ENCODE data around the gene RING1.

The RING1 gene

DNA sequence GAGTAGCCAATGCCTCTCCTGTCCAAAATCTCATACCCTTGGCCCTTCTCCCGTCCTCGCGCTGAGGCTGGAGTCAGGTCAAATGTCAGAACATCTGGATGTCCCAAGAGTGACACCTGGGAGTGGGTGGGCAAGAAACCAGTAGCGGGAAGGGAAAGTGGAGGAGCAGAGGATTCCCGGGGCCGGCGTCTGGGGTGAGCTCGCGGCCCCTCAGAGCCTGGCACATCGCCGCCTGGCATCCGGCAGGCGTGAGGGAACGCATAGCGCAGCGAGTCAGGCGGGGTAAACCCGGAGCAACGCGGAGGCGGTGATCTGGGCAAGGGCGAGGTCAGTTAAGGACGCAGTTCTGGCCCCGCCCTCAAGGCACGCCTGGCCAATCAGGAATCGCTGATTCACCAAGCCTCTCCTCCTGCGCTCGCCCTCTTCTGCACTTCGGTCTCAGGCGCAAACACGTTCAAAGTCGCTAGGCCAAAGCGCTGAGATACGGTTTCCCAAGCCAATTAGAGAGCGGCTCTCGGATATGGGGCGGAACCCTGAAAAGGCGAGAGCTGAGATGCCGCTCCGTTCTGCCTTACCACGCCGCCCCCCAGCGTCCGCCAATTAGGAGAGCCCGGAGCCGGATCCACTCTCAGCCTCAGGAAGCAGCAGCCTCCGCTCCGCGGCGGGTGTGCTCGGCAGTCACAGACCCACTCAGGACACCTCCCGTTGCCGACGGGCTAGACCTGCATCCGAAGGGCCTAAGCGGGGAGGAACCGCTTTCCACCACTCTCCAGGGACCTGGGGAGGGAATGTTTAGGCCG is 40.8 kb downstream of the RING1 start:
- TF ChIP-seq FOXM1 (IDR thresholded peaks at IDR 0.05; ENCODE audit: borderline replicate concordance, low read depth) = no peak
- TF ChIP-seq TAF1 (IDR thresholded peaks at IDR 0.05; ENCODE audit: low read depth) = peak; percentile 31; the same call in 1 of the 2 replicates
- peak; percentile 12; the same call in 1 of the 2 replicates for TF ChIP-seq RAD21 (IDR thresholded peaks at IDR 0.05; ENCODE audit: low read depth)
- TF ChIP-seq CEBPB (IDR thresholded peaks at IDR 0.05) = no peak
- peak; percentile 80 for TF ChIP-seq EGR1 (IDR thresholded peaks at IDR 0.05)
- peak; percentile 10; the same call in 1 of the 2 replicates for TF ChIP-seq CREB1 (IDR thresholded peaks at IDR 0.05; ENCODE audit: low read depth)
- TF ChIP-seq YY1 (IDR thresholded peaks at IDR 0.05; ENCODE audit: low read depth) = no peak
- TF ChIP-seq, protein P1, sequence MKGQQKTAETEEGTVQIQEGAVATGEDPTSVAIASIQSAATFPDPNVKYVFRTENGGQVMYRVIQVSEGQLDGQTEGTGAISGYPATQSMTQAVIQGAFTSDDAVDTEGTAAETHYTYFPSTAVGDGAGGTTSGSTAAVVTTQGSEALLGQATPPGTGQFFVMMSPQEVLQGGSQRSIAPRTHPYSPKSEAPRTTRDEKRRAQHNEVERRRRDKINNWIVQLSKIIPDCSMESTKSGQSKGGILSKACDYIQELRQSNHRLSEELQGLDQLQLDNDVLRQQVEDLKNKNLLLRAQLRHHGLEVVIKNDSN (IDR thresholded peaks at IDR 0.05) = peak; percentile 12; the same call in 1 of the 2 replicates
- TF ChIP-seq, protein P2, sequence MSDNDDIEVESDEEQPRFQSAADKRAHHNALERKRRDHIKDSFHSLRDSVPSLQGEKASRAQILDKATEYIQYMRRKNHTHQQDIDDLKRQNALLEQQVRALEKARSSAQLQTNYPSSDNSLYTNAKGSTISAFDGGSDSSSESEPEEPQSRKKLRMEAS (IDR thresholded peaks at IDR 0.05) = peak; percentile 47; the same call in 1 of the 2 replicates
- TF ChIP-seq ZBTB7A (IDR thresholded peaks at IDR 0.05; ENCODE audit: low read depth) = no peak
- peak; percentile 14; the same call in 1 of the 2 replicates for TF ChIP-seq TEAD4 (IDR thresholded peaks at IDR 0.05)

DNA sequence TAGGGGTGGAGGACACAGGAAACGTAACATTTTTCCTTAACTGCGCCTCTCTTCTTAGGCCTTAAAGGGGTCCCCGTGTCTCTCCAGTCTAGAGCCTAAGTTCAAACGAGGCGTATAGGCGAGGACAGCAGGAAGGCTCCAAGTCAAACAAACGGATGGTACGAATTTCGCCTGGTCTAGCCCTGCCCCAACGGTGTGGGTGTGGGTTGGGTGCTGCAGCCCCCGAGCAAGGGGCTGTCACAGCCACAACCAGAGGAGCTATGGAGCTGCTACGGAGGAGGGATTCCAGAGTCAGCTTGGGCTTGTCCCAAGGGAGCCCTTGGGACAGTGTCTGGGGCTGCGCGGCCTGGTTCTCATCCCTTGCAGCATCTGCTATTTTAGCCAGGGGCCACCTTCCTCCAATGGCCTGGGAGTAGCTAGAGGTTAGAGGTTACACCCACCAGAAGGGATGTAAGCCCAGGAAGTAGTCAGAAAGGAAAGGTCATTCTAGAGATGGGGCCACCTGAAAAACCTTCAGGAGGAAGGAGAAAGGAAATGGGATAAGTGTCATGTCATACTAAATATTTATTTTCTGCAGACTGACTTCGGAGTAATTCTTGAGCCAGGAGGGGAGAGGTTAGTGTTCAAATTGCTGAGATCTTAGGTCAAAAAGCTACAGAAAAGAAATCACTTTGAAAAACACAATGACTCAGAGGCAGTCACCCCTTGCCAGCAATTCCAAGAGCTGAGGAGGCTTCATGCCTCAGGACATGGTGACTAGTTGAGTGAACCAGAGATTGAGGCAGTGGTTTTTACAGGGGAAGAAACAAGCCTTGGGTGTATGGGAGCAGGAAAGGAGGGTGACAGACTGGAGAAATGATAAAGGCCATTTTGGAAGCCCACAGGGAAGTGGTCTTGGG is 41.7 kb downstream of the RING1 start:
- TF ChIP-seq TAF1 (IDR thresholded peaks at IDR 0.05; ENCODE audit: low read depth) (0 out of 2 replicates have a peak, but pooled peaks have one; percentile 5), EGR1 (IDR thresholded peaks at IDR 0.05) (no peak)

DNA sequence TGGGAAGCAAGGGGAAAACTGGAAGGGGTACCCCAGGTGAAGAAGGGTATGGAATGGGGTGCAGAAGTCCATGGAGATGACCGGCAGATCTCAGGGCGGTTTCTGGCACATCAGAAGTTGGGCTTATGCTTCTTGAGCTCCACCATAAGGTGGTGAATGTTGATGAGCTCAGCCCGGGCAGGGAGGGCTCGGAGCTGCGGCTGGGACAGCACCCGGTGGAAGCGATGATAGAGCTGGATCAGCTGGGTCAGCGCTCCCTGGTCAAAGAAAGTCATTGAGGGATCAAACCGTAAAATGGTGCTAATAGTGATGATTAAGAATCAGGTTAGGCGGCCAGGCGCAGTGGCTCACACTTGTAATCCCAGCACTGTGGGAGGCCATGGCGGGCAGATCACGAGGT is 42.4 kb downstream of the RING1 start:
- TF ChIP-seq TAF1 (IDR thresholded peaks at IDR 0.05; ENCODE audit: low read depth) (no peak), ZBTB7A (IDR thresholded peaks at IDR 0.05; ENCODE audit: low read depth) (no peak), EGR1 (IDR thresholded peaks at IDR 0.05) (no peak), CREB1 (IDR thresholded peaks at IDR 0.05; ENCODE audit: low read depth) (no peak), TCF12 (IDR thresholded peaks at IDR 0.05; ENCODE audit: low read depth) (no peak), TEAD4 (IDR thresholded peaks at IDR 0.05) (no peak), NFIC (IDR thresholded peaks at IDR 0.05) (no peak), RAD21 (IDR thresholded peaks at IDR 0.05; ENCODE audit: low read depth) (no peak), FOXM1 (IDR thresholded peaks at IDR 0.05; ENCODE audit: borderline replicate concordance, low read depth) (no peak), EP300 (IDR thresholded peaks at IDR 0.05; ENCODE audit: borderline replicate concordance) (no peak), CEBPB (IDR thresholded peaks at IDR 0.05) (no peak), YY1 (IDR thresholded peaks at IDR 0.05; ENCODE audit: low read depth) (no peak)
- TF ChIP-seq, protein P2 (IDR thresholded peaks at IDR 0.05) = no peak
- TF ChIP-seq, protein P1 (IDR thresholded peaks at IDR 0.05) = no peak
- TF ChIP-seq, protein P3, sequence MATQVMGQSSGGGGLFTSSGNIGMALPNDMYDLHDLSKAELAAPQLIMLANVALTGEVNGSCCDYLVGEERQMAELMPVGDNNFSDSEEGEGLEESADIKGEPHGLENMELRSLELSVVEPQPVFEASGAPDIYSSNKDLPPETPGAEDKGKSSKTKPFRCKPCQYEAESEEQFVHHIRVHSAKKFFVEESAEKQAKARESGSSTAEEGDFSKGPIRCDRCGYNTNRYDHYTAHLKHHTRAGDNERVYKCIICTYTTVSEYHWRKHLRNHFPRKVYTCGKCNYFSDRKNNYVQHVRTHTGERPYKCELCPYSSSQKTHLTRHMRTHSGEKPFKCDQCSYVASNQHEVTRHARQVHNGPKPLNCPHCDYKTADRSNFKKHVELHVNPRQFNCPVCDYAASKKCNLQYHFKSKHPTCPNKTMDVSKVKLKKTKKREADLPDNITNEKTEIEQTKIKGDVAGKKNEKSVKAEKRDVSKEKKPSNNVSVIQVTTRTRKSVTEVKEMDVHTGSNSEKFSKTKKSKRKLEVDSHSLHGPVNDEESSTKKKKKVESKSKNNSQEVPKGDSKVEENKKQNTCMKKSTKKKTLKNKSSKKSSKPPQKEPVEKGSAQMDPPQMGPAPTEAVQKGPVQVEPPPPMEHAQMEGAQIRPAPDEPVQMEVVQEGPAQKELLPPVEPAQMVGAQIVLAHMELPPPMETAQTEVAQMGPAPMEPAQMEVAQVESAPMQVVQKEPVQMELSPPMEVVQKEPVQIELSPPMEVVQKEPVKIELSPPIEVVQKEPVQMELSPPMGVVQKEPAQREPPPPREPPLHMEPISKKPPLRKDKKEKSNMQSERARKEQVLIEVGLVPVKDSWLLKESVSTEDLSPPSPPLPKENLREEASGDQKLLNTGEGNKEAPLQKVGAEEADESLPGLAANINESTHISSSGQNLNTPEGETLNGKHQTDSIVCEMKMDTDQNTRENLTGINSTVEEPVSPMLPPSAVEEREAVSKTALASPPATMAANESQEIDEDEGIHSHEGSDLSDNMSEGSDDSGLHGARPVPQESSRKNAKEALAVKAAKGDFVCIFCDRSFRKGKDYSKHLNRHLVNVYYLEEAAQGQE (IDR thresholded peaks at IDR 0.05; ENCODE audit: low read depth) = no peak

DNA sequence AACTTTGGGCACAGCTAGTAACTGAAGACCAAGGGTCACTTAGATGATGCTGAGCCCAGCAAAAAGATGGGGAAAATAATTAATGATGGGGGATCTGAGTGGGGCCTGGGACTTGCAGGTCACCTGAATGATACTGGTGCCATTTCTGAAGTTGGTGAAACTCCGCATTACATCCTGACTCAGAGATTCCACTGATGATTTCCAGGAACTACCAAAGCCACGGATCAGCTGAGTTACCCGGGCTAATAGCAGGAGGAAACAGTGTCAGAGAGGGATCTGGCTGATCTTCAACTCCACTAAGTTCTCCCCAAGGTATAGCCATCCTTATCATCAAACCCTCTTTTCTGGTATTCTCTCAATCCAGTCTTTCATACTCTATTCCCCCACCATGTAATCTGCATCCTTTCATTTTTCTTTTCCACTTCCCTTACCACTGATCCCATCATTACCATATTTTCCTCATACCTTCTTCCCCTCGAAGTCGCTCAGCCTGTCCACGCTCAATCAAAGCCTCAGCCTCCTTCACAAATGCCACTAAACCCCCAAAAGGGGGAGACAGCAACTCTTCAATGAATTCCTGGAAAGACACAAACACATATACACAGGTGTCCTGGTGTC is 43.2 kb downstream of the RING1 start:
- TF ChIP-seq ZBTB7A (IDR thresholded peaks at IDR 0.05; ENCODE audit: low read depth) (no peak), FOXM1 (IDR thresholded peaks at IDR 0.05; ENCODE audit: borderline replicate concordance, low read depth) (no peak), TEAD4 (IDR thresholded peaks at IDR 0.05) (no peak), YY1 (IDR thresholded peaks at IDR 0.05; ENCODE audit: low read depth) (no peak), RAD21 (IDR thresholded peaks at IDR 0.05; ENCODE audit: low read depth) (no peak)

DNA sequence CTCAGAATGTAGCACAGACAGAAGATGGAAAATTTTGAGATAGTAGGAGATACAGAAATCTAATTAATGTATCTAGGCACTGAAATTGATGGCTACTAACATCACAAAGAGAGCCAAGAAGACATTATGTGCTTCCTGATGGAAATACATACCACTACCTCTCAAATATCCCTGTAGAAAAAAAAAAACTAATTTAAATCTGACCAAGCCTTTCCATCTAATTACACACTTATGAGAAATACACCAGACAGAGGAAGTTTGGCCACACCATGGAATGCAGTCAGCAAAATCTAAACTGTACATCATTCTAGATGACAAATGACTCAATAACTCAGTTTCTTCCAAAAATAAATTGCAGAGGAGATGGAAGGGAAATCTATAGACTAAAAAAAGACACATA is 44.5 kb downstream of the RING1 start:
- TF ChIP-seq, protein P2 (IDR thresholded peaks at IDR 0.05) = no peak
- TF ChIP-seq TCF12 (IDR thresholded peaks at IDR 0.05; ENCODE audit: low read depth) (no peak), EP300 (IDR thresholded peaks at IDR 0.05; ENCODE audit: borderline replicate concordance) (no peak), EGR1 (IDR thresholded peaks at IDR 0.05) (no peak)

DNA sequence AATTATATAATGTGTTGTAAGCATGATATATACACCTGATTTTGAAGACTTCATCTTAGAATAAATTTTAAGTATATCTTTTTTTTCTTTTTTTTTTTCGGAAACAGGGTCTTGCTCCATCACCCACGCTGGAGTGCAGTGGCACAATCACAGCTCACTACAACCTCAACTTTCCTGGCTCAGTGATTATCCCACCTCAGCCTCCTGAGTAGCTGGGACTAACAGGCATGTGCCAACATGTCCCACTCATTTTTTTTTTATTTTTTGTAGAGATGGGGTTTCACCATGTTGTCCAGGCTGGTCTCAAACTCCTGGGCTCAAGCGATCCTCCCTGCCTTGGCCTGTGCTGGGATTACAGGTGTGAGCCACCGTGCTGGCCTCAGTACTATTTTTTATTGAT is 46.3 kb downstream of the RING1 start:
- TF ChIP-seq FOXM1 (IDR thresholded peaks at IDR 0.05; ENCODE audit: borderline replicate concordance, low read depth) (no peak), YY1 (IDR thresholded peaks at IDR 0.05; ENCODE audit: low read depth) (no peak), TEAD4 (IDR thresholded peaks at IDR 0.05) (no peak), EGR1 (IDR thresholded peaks at IDR 0.05) (no peak), RAD21 (IDR thresholded peaks at IDR 0.05; ENCODE audit: low read depth) (no peak), NFIC (IDR thresholded peaks at IDR 0.05) (no peak), ZBTB7A (IDR thresholded peaks at IDR 0.05; ENCODE audit: low read depth) (no peak), TAF1 (IDR thresholded peaks at IDR 0.05; ENCODE audit: low read depth) (no peak), TCF12 (IDR thresholded peaks at IDR 0.05; ENCODE audit: low read depth) (no peak), EP300 (IDR thresholded peaks at IDR 0.05; ENCODE audit: borderline replicate concordance) (no peak)
- TF ChIP-seq, protein P1 (IDR thresholded peaks at IDR 0.05) = no peak
- TF ChIP-seq, protein P3 (IDR thresholded peaks at IDR 0.05; ENCODE audit: low read depth) = no peak
- TF ChIP-seq, protein P2 (IDR thresholded peaks at IDR 0.05) = no peak

All from Ishikawa (cell line).